H1 (cell line): Measurements from ENCODE around the gene CWC27. TPM values are rescaled to one million over a fixed set of nuclear protein-coding genes. Genes with fewer than 3 reads are reported as not detected.

ENCODE experiments used
- ATF2 ChIP-seq: IDR thresholded peaks from 2 replicates; pipeline ENCODE4 v1.6.1; 2012; ENCODE audit warnings: low read length, inconsistent platforms
- BACH1 ChIP-seq: IDR thresholded peaks from 2 replicates; pipeline ENCODE4 v1.6.1; 2012; ENCODE audit warnings: low read length, improper control_type of control experiment
- CHD7 ChIP-seq: fragments of 300-600 bp; sonication (generic); IDR thresholded peaks from 2 replicates; pipeline ENCODE4 v1.7.1; 2012; ENCODE audit warnings: low read length, moderate library complexity, mild to moderate bottlenecking, inconsistent platforms; ENCODE audit not compliant: insufficient replicate concordance
- EP300 ChIP-seq, 2 experiments: IDR thresholded peaks; 1 replicate in 1 of 2; 2 replicates in 1 of 2; pipeline ENCODE4 v1.6.1; 2011 to 2012; ENCODE audit warnings: low read depth in 2 of 2, low read length in 2 of 2, mild to moderate bottlenecking in 2 of 2, borderline replicate concordance in 1 of 2, inconsistent platforms in 1 of 2, moderate library complexity in 1 of 2
- POU5F1 ChIP-seq: IDR thresholded peaks from 2 replicates; pipeline ENCODE4 v1.6.1; 2011; ENCODE audit warnings: low read depth, mild to moderate bottlenecking, low read length, moderate library complexity
- SP4 ChIP-seq: IDR thresholded peaks from 2 replicates; pipeline ENCODE4 v1.6.1; 2012; ENCODE audit warnings: low read length, inconsistent platforms
- TAF1 ChIP-seq: IDR thresholded peaks from 2 replicates; pipeline ENCODE4 v1.6.1; 2011; ENCODE audit warnings: mild to moderate bottlenecking, low read depth, low read length
- YY1 ChIP-seq: IDR thresholded peaks from 2 replicates; pipeline ENCODE4 v1.6.1; 2011; ENCODE audit warnings: low read depth, mild to moderate bottlenecking, low read length
- polyA plus RNA-seq, 7 experiments: library from polyadenylated mRNA; depleted of rRNA in 3 of 7; stranded (reverse) in 5 of 7; unstranded in 2 of 7; fragments of >200 nt in 5 of 7; fragments of 200-250 nt in 2 of 7; gene quantifications; 1 replicate in 5 of 7; 2 replicates in 1 of 7; 4 replicates in 1 of 7; pipeline versions ENCODE4 v1.2.1 to v1.2.3, GENCODE V29; 2011 to 2013; ENCODE audit warnings: missing spikeins in 2 of 7, mixed read lengths in 2 of 7
- total RNA-seq: library from RNA; stranded (reverse); fragmentation: NEBNext Ultra II Directional; extraction: Animal tissue kit (Norgen Biotek cat#: 25700); gene quantifications from 2 replicates; pipeline ENCODE4 v1.2.1, GENCODE V29; 2021

Gene CWC27
- total and polyA plus RNA-seq, 2 of the 8 experiments (the other 6 are each of a cell fraction or from before 2014, with no cell fraction given): 24.9 to 43.4 TPM

GRCh38 chr5:64788156-64788555, 19.4 kb downstream of the CWC27 start (continued):
- TF ChIP-seq CHD7: no peak
- TF ChIP-seq ATF2: no peak
- no peak for TF ChIP-seq YY1
- TF ChIP-seq POU5F1: no peak
- no peak for TF ChIP-seq BACH1
- no peak for TF ChIP-seq TAF1
- no peak for TF ChIP-seq EP300 (IDR thresholded peaks at IDR 0.05; ENCODE audit: borderline replicate concordance in 1 of 2, low read depth in 2 of 2, low read length in 2 of 2)
- no peak for TF ChIP-seq SP4
